NCI-H345 treated with DMSO at 0.1 percent for 48 hours (cell line): ENCODE measurements around the gene DUSP16.
A peak's percentile ranks its signal among the peaks of the same experiment; 100 is the strongest.
"Not testable (repeated sequence)": the region's sequence is repeated elsewhere in the genome, so short reads cannot be mapped to it uniquely, and the experiment has no call there.

ENCODE experiments used
- DNase-seq: peaks from one replicate; lab custom pipeline; 2025; ENCODE audit not compliant: unreplicated experiment; lab: John Stamatoyannopoulos, UW

DUSP16 gene

GRCh38 chr12:12562585-12563261, at the start of gene DUSP16:
Gene DUSP16, minus strand, starts transcription at chr12:12562863. Its CDS starts 41,765 bp downstream, at chr12:12521098.
- peak; percentile 75 for DNase-seq

DNA sequence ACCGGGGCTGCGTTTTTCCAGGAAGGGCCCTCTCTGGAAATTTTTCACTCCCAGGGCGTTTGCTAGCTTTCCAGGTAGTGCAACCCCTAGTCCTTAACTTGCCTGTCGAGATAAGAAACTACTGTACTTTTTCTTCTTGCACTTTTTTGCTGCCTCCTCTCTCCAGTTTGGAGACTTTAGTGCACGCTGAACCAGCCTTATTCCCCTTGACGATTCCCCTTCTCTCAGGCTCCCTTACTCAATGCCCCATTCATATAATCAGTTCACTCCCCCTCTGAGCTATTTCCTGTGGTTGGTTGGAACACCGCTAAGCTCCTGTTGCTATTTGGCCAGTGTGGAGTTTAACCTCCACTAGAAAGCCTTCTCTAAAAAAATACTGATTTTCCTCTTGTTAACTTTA, 49.7 kb upstream of the DUSP16 start:
- peak; percentile 15 for DNase-seq

GRCh38 chr12:12611512-12612306, 49.0 kb upstream of the DUSP16 start, which contains the start of gene CREBL2:
Gene CREBL2, plus strand, starts transcription at chr12:12611876. Its CDS starts 297 bp downstream, at chr12:12612173.
- peak; percentile 91 for DNase-seq

DNA sequence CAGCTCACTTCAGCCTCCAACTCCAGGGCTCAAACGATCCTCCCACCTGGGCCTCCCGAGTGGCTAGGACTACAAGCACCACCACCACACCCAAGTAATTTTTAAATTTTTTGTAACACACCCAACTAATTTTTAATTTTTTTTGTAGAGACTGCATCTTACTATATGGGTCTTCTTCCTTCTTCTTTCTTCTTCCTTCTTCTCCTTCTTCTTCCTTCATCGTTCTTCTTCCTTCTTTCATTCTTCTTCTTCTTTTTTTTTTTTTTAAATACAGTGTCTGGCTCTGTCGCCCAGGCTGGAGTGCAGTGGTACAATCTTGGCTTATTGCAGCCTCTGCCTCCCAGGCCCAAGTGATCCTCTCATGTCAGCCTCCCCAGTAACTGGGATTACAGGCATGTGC, 48.0 kb upstream of the DUSP16 start:
- DNase-seq: no peak

- DNase-seq: no peak
These were observed 47.0 kb upstream of the DUSP16 start for GRCh38 chr12:12609692-12610091.

- DNase-seq: no peak
These were observed 45.9 kb upstream of the DUSP16 start for GRCh38 chr12:12608557-12608957.

DNA sequence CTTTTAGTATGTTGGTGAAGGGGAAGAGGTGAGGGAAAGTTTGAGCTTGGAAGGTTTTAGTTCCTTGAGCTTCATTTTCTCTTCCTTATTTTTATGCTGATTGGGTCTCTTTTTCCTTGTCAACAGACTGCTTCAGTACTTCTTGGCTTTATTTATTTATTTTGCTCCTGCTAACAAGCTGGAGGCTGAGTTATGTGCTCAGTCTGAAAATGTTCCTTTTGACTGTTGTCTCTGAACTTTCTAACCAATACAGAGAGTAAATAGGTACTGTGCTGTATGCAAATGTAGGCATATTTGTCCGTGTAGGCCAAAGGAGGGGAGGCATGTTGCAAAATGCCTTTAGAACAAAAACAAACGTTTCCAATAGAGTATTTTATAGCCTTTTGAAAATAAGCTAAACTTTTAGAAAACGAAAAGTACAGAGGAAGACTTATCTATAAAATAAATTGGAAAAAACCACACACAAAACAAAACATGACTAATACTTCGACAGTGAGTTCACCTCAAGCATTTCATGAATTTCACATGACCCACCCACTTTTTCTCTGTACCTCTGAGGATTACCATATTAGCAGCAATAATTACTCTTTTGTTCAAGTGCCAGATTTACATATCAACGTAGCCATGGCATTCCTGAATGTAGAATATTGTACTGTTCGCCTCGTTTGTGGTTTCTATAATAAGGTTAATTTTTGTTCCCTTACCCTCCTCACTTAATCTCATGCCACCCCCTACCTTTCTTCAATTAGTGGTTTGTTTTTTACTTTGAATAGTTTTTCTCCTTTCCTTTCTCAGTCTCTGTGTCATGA, 44.3 kb upstream of the DUSP16 start:
- DNase-seq: no peak

DNA sequence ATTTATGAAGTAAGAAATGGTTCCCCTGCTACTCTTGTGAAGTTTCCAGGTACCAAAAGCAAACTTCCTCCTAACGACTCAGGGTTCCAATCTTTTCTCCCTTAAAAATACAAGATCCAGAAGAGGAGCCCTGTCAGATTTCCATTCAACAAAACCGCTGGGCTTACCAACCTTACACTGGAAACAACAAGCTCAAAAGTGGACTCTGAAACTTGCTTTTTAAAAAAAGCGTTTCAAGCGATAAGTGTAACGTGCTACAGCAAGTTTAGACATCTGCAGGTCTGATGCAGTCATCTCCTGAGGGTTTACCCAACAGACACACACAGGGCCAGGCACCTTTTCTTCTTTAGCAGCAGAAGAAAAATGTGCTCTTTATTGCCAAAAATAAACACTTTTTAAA, 42.1 kb upstream of the DUSP16 start:
- no peak for DNase-seq

DNA sequence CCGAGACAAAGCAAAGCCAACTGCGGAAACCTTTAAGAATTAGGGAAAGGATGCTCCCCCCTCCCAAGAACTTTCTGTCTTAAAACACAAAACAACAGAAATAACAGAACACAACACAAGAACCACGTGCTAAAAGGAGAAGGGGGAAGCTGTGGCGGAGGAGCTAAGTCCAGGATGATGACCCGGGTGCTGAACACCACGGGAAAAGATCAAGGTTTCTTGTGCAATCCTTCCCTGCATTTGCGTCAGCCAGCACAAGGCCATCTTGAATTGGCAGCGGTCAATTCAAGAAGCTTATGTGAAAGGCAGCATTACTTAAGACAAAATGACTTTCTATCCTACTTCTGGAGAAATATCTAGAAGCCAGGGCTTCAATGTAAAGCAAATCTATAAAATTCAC, 38.0 kb upstream of the DUSP16 start:
- DNase-seq: no peak

DNA sequence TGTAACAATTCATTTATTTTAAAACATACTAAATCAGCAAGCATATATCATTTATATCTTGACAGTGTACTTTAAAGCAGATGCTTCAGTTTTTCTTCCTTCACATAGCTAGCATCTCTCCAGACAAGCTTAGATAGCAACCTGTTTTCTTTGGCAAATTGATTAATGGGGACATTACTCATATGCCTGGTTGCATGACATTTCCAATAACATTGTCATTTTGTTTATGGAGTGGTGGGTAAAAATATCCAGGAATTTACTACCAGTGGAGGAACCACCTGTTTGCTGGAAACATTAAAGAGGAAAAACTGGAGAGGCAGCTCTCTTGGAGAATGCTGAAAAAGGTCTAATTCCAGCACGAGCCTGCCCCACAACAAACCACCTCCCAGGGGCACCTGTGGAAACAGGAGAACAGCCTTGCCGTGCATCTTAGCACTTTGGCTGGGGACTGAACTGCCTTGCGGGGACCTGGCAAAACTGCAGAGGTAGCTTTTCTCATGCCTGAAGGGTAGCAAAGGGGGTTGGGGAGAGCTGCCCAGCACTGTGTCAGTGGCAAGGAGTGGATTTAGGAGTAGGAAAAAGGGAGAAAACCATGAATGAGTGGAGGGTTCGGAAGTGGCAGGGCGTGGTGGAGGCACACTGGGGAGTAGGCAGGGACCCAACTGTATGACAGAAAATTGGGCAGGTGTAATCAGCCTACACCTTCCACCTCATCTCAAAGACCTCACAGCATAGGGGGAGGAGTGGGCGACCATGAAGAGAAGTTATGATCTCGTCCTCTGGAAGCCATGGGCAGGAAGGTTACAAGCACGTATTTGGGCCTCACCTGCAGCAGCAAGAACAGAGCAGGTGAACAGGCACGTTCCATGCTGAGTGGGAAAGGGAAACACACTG, 37.3 kb upstream of the DUSP16 start:
- DNase-seq: no peak

GRCh38 chr12:12598864-12599263, 36.2 kb upstream of the DUSP16 start:
- DNase-seq: no peak

- DNase-seq: not testable (repeated sequence)
These were observed 33.9 kb upstream of the DUSP16 start for GRCh38 chr12:12596598-12596997.

DNA sequence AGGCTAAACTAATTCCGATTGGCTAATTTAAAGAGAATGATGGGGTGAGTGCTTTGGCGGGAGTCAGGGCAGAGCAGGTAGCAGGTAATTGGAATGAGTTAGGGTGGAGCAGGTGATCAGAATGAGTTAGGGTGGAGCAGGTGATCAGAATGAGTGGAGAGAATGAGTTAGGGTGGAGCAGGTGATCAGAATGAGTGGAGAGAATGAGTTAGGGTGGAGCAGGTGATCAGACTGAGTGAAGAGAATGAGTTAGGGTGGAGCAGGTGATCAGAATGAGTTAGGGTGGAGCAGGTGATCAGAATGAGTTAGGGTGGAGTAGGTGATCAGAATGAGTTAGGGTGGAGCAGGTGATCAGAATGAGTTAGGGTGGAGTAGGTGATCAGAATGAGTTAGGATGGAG, 33.3 kb upstream of the DUSP16 start:
- not testable (repeated sequence) for DNase-seq

DNA sequence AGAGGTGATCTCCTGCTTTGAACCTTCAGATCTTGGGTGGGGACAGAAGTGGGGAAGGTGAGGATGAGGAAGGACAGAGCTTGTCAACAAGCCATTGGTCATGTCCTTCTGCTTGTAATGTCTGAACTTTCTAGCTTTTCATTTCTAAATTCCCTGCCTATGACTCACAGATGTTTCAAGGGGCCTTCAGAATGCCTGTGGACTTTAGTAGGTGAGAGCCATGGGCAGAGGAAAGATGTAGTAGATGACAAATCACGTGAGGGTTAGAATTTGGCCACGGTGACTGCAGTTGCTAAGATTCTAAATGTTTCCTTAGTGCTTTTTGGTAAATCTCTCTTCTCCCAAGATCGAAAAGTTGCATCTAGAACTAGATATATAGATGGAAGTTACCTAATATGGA, 30.3 kb upstream of the DUSP16 start:
- no peak for DNase-seq

DNA sequence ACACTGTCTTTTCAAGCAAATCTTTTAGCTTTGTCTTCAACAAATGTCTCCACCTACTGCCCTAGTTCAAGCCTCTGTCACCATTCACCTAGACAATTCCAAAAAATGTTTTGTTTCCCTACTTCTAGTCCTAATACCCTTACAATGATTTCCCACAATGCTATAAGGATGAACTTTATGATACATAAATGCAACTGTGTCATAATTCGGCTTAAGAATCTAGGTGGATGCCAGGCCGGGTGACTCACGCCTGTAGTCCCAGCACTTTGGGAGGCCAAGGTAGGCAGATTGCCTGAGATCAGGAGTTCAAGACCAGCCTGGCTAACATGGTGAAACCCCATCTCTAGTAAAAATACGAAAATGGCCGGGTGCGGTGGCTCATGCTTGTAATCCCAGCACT, 28.3 kb upstream of the DUSP16 start:
- DNase-seq: no peak

- DNase-seq: not testable (repeated sequence)
These were observed 25.8 kb upstream of the DUSP16 start for GRCh38 chr12:12588436-12588835.

DNA sequence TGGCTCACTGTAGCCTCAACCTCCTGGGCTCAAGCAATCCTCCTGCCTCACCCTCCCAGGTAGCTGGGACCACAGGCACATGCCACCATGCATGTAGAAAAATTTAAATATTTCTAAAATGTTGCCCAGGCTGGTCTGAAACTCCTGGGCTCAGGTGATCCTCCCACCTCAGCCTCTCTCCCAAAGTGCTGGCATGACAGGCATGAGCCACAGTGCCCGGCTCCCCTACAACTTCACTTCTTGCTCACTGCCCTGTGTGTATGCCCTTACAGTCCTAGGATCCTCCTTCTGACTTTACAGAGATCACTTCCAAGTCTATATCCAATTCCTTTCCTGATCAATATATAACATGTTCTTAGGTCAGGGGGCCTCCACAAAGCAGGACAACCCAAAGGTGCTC, 25.2 kb upstream of the DUSP16 start:
- no peak for DNase-seq

DNA sequence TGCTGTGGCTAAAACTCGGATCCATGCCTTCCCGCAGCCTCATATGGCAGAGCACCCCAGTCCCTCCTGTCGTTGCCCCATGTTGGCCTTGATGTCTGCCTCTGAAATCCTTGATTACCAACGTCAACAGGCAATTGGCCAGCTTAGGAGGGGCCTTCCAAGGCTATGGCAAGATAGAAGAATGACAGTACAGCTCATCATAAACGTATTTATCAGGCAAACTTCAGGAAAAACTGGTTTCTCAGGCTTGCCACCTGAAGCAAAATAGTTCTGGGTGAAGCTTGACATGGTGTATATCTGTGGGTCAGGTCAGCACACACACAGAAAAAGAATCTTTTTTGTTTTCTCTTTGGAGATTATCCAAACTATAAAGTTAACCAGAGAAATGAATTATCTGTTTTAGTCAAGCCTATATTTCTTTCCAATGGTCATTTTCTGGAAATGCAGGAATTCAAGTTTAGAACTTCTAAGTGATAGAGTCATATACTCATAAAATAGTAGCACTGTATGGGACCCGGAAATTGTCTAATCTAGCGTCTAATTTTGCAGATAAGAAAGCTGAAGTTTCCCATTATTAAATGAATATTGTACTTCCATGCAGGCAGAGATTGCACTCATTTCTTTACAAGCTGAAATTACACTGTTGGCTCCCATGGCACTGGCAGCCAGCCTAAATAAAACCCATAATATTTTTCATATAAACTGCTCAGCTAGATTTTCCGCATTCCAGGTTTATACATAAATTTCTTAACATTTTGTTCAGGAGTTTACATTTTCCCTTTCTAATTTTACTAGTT, 24.4 kb upstream of the DUSP16 start:
- no peak for DNase-seq

- DNase-seq: no peak
These were observed 22.6 kb upstream of the DUSP16 start for GRCh38 chr12:12585115-12585863.
